ENCODE data around the gene STK32C. TPM values are rescaled to one million over a fixed set of nuclear protein-coding genes. Genes with fewer than 3 reads are reported as not detected.

STK32C gene
- total RNA-seq, 4 donors from 2014 or later, result 4.8 to 10.9 (median 7.8) TPM

DNA sequence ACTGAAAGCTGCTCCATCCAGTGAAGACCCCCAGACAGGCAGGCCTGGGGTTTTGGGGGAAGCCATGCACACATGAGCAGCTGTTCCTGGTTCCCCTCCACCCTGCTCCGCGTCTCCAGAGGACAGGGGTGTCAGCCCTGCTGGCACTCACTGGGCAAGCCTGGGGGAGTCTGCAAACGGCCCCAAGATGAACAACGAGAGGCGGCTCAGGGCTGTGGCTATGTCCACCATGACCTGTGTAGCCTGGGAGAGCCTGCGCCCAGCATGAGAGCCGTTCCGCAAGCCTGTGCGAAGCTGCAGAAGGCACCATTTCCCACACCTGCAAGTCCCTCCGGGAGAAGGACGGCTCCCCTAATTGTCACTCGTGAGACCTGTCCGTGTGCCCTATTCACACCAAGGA, 61.5 kb downstream of the STK32C start:
- intact Hi-C loops (cut with DNase I), result no loop called here
- TF ChIP-seq EP300 (IDR thresholded peaks at IDR 0.05), result no peak
- TF ChIP-seq, protein P1, sequence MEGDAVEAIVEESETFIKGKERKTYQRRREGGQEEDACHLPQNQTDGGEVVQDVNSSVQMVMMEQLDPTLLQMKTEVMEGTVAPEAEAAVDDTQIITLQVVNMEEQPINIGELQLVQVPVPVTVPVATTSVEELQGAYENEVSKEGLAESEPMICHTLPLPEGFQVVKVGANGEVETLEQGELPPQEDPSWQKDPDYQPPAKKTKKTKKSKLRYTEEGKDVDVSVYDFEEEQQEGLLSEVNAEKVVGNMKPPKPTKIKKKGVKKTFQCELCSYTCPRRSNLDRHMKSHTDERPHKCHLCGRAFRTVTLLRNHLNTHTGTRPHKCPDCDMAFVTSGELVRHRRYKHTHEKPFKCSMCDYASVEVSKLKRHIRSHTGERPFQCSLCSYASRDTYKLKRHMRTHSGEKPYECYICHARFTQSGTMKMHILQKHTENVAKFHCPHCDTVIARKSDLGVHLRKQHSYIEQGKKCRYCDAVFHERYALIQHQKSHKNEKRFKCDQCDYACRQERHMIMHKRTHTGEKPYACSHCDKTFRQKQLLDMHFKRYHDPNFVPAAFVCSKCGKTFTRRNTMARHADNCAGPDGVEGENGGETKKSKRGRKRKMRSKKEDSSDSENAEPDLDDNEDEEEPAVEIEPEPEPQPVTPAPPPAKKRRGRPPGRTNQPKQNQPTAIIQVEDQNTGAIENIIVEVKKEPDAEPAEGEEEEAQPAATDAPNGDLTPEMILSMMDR (IDR thresholded peaks at IDR 0.05), result no peak
- no peak overlapping the region for H3K4me3 ChIP-seq
- peaks cover 0 to 3% (median 0%) of the 10 kb centered on the region in 4 donors for H3K36me3 ChIP-seq
- no peaks in the 10 kb centered on the region for H3K27me3 ChIP-seq
- WGBS, result 98% methylated on average over 7 of the region's 13 CpGs
- H3K27ac ChIP-seq (replicated peaks in 1 of 4), result no peak overlapping the region
- no peaks in the 10 kb centered on the region for H3K9me3 ChIP-seq
- H3K4me1 ChIP-seq, result peaks cover 0 to 12% (median 0%) of the 10 kb centered on the region in 4 donors
- DNase-seq (ENCODE audit: extremely low spot score), result no peak

DNA sequence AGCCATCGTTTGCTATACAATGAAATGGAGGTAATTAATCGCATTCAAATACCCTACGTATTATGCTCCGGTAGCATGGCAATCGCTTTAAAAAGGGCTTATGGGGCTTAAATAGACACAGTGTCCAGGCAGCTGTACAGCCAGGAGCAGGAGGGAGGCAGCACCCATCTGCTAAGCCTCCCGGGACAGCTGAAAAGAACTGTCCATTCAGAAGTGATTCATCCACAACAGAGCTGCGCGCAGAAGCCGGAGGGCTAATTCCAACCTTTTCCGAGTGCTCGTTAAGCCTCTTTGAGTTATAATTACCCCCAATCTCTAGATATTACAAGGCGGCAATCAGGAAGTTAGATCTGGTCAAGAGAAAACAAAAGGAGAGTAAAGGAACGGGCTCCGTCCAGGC, 62.7 kb downstream of the STK32C start:
- Histone ChIP-seq H3K9me3 (no peaks in the 10 kb centered on the region), H3K4me3 (no peak overlapping the region), H3K4me1 (peaks cover 0 to 12% (median 0%) of the 10 kb centered on the region in 4 donors), H3K36me3 (peaks cover 0 to 3% (median 0%) of the 10 kb centered on the region in 4 donors), H3K27ac (replicated peaks in 1 of 4) (no peak overlapping the region), H3K27me3 (no peaks in the 10 kb centered on the region)
- TF ChIP-seq, protein P1 (IDR thresholded peaks at IDR 0.05), result no peak
- no peak for TF ChIP-seq POLR2AphosphoS5 (IDR thresholded peaks at IDR 0.05)
- TF ChIP-seq POLR2A (IDR thresholded peaks at IDR 0.05; ENCODE audit: low read depth), result no peak
- TF ChIP-seq EP300 (IDR thresholded peaks at IDR 0.05), result no peak
- no peak for DNase-seq (ENCODE audit: extremely low spot score)
- 87% methylated on average over 14 of the region's 14 CpGs for WGBS
- intact Hi-C loops (cut with DNase I), result no loop called here

DNA sequence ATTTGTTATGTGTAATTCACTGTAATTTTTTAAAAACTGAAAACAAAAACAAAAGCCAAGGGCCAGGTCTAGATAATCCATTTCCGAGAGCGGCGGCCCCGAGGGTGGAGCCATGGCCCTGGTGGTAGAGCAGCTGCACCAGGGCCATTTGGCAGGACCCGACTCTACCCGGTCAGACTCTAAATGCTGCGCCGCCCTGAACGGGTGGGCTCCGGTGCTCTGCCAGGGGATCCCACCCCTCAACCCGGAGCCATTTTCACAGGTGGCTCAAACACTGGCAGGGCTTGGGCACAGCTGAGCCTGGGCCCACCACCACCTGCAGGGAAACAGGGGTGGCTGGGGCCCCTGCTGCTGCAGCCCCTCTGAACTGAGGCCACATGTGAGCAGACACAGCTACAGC, 64.1 kb downstream of the STK32C start:
- no peak overlapping the region for H3K27ac ChIP-seq (replicated peaks in 1 of 4)
- no peaks in the 10 kb centered on the region for H3K9me3 ChIP-seq
- TF ChIP-seq POLR2A (IDR thresholded peaks at IDR 0.05; ENCODE audit: low read depth) (no peak), EP300 (IDR thresholded peaks at IDR 0.05) (no peak), POLR2AphosphoS5 (IDR thresholded peaks at IDR 0.05) (no peak)
- TF ChIP-seq, protein P1 (IDR thresholded peaks at IDR 0.05), result no peak
- H3K4me1 ChIP-seq, result peaks cover 0 to 4% (median 0%) of the 10 kb centered on the region in 4 donors
- WGBS, result 94% methylated on average over 11 of the region's 11 CpGs
- intact Hi-C loops (cut with DNase I), result no loop called here
- no peak for DNase-seq (ENCODE audit: extremely low spot score)
- no peaks in the 10 kb centered on the region for H3K27me3 ChIP-seq
- no peak overlapping the region for H3K4me3 ChIP-seq
- peaks cover 0 to 3% (median 0%) of the 10 kb centered on the region in 4 donors for H3K36me3 ChIP-seq

DNA sequence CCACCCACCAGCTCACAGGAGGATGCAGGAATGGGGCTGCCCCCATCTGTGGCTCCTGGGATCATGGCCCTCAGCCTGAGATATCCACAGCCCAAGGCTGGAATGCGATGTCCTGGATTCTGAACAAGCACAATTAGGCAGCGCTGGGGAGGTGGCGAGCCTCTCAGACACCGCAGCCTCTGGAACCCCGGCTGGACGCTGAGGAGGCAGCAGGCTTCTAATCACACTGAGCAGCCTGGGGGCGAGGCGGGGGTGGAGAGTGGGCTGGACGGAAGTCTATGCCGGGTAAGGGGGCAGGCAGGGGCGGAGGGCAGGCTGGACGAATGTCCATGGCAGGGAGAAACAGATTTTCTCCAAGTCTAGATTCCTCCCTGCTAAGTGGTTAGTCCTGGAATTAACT, 64.6 kb downstream of the STK32C start:
- 97% methylated on average over 10 of the region's 12 CpGs for WGBS
- Histone ChIP-seq H3K27me3 (no peaks in the 10 kb centered on the region), H3K4me3 (no peak overlapping the region), H3K4me1 (no peaks in the 10 kb centered on the region), H3K9me3 (no peaks in the 10 kb centered on the region), H3K36me3 (peaks cover 0 to 3% (median 0%) of the 10 kb centered on the region in 4 donors), H3K27ac (replicated peaks in 1 of 4) (no peak overlapping the region)
- no peak for DNase-seq (ENCODE audit: extremely low spot score)
- intact Hi-C loops (cut with DNase I), result no loop called here
- TF ChIP-seq, protein P1 (IDR thresholded peaks at IDR 0.05), result no peak
- TF ChIP-seq POLR2AphosphoS5 (IDR thresholded peaks at IDR 0.05) (no peak), POLR2A (IDR thresholded peaks at IDR 0.05; ENCODE audit: low read depth) (no peak), EP300 (IDR thresholded peaks at IDR 0.05) (no peak)

Data from esophagus muscularis mucosa (tissue), 4 donors.